CD4-positive, alpha-beta memory T cell (primary cell): ENCODE data around the gene TMEM18. TPM values are rescaled to one million over a fixed set of nuclear protein-coding genes. Genes with fewer than 3 reads are reported as not detected.

Experiments used
- CTCF ChIA-PET: fragments of 350-600 bp; sonication (Branson Sonifier 250); formaldehyde crosslinking; loops from one replicate; lab custom pipeline; 2021; ENCODE audit warnings: inconsistent platforms; ENCODE audit not compliant: partially characterized antibody; lab: Charles Lee
- POLR2A ChIA-PET: fragments of 350-600 bp; sonication (Branson Sonifier 250); formaldehyde crosslinking; loops from one replicate; lab custom pipeline; 2021; ENCODE audit not compliant: partially characterized antibody; lab: Charles Lee
- DNase-seq, 5 donors: peaks; one replicate each; pipeline versions ENCODE4 v3.0.0 to v3.0.0-alpha.2; 2020 to 2022; ENCODE audit warnings: mixed read lengths in 1 of 5
- H3K27ac ChIP-seq: one replicate; pipeline ENCODE4 v1.7.0; 2013; ENCODE audit warnings: low read depth, low read length
- H3K27me3 ChIP-seq: 2 replicates; pipeline ENCODE4 v1.7.0; 2013; ENCODE audit warnings: mild to moderate bottlenecking, low read length, moderate library complexity; ENCODE audit not compliant: insufficient read depth
- H3K36me3 ChIP-seq: 2 replicates; pipeline ENCODE4 v1.7.0; 2013; ENCODE audit warnings: mild to moderate bottlenecking, low read length, moderate library complexity; ENCODE audit not compliant: insufficient read depth
- H3K4me1 ChIP-seq: 2 replicates; pipeline ENCODE4 v1.7.0; 2013; ENCODE audit warnings: mild to moderate bottlenecking, low read length, moderate library complexity; ENCODE audit not compliant: insufficient read depth
- H3K4me3 ChIP-seq, 2 donors: one replicate each; pipeline ENCODE4 v1.7.0; 2013; ENCODE audit warnings: low read length in 2 of 2, mild to moderate bottlenecking in 1 of 2
- H3K9me3 ChIP-seq, 2 donors: one replicate each; pipeline ENCODE4 v1.7.0; 2013; ENCODE audit warnings: low read length in 2 of 2, control low read depth in 1 of 2; ENCODE audit not compliant: control insufficient read depth in 1 of 2
- H3K27ac Mint-ChIP-seq, 7 donors: one replicate each; pipeline ENCODE4 v1.8.0; 2020 to 2021; ENCODE audit warnings: mixed read lengths in 7 of 7, mild to moderate bottlenecking in 6 of 7, inconsistent platforms in 3 of 7, moderate library complexity in 3 of 7
- H3K27me3 Mint-ChIP-seq, 2 donors: one replicate each; pipeline ENCODE4 v1.8.0; 2020 to 2021; ENCODE audit warnings: mixed read lengths in 2 of 2
- H3K36me3 Mint-ChIP-seq, 2 donors: one replicate each; pipeline ENCODE4 v1.8.0; 2020 to 2021; ENCODE audit warnings: mixed read lengths in 2 of 2, inconsistent platforms in 1 of 2, mild to moderate bottlenecking in 1 of 2
- H3K4me1 Mint-ChIP-seq, 4 donors: one replicate each; pipeline ENCODE4 v1.8.0; 2020 to 2021; ENCODE audit warnings: mixed read lengths in 4 of 4, mild to moderate bottlenecking in 1 of 4
- H3K4me3 Mint-ChIP-seq, 8 donors: one replicate each; pipeline ENCODE4 v1.8.0; 2020 to 2021; ENCODE audit warnings: mixed read lengths in 8 of 8, mild to moderate bottlenecking in 7 of 8, moderate library complexity in 6 of 8, inconsistent platforms in 3 of 8
- H3K9me3 Mint-ChIP-seq, 8 donors: one replicate each; pipeline ENCODE4 v1.8.0; 2020 to 2021; ENCODE audit warnings: mixed read lengths in 8 of 8, mild to moderate bottlenecking in 5 of 8, inconsistent platforms in 3 of 8, moderate library complexity in 1 of 8
- intact Hi-C: fragments of 100-400 bp; cut with micrococcal nuclease; formaldehyde crosslinking; loops from one replicate; pipeline ENCODE4 v1.15.1; 2023
- polyA plus RNA-seq, 2 donors: library from polyadenylated mRNA; unstranded; fragments of 300-500 nt; fragmentation: Illumina TruSeq; gene quantifications; one replicate each; pipeline ENCODE4 v1.2.3, GENCODE V29; 2021
- total RNA-seq, 2 experiments: library from RNA; stranded (reverse); gene quantifications; one replicate each; pipeline ENCODE4 v1.2.3, GENCODE V29; 2021

The TMEM18 gene
- total and polyA plus RNA-seq, 4 experiments from 2014 or later: 20.0 to 28.1 (median 24.8) TPM

DNA sequence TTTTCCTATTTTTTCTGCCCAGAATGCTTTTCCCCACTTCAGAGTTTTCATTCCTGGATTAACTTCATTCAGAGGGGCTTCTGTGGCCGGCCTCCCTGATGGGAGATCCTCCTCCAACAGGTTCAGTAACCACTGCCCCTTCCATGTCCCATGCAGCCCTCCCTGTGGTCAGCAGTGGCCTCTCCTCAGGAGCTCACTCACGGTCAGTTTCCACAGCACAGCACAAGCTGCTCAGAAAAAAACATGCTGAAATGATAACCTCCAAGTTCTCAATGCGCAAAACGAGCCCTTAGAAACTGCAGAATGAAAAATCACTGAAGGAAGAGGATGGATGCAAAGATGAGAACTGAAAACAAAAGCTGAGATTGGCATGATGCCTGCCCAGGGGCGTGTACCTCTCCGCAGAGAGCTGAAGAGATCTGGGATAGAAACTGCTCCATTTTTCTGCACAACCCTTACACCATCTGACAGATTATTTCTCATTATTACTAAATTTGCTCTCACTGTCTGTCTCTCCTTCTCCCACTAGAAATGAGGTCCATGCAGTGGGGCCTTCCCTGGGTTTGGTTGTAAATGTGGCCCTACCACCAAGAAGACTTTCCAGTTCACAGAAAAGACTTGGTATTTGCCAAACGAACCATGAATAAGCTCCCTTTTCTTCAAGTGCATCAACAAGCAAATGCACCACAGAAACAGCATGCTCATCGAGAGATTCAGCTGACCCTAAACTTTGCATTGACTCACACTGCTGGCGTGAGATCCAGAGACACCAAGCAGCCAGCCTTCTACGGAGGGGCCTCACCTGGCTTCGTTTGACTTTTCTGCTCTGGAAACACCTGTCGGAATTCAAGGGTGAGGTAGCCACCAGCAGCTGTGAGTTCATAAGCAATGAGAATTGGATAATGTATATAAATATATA lies 51.5 kb downstream of the TMEM18 start:
- Mint-ChIP-seq H3K27me3 (peaks cover 2 to 9% of the 10 kb centered on the region in 2 donors), H3K4me3 (no peak overlapping the region), H3K27ac (no peak overlapping the region), H3K4me1 (no peaks in the 10 kb centered on the region), H3K36me3 (no peaks in the 10 kb centered on the region), H3K9me3 (no peaks in the 10 kb centered on the region)
- CTCF ChIA-PET: interaction anchor here (1.4 kb wide), 1 partner anchor 11 kb away, joined by 3 read pairs; no protein-coding TSS in a partner anchor
- no peaks in the 10 kb centered on the region for H3K4me1 ChIP-seq
- H3K9me3 ChIP-seq: no peaks in the 10 kb centered on the region
- POLR2A ChIA-PET: no interaction called here
- intact Hi-C loops: no loop called here
- no peaks in the 10 kb centered on the region for H3K27me3 ChIP-seq
- H3K36me3 ChIP-seq: no peaks in the 10 kb centered on the region
- no peak overlapping the region for H3K4me3 ChIP-seq
- DNase-seq: no peak
- no peak overlapping the region for H3K27ac ChIP-seq

GRCh38 chr2:624551-625347 lies 52.5 kb downstream of the TMEM18 start:
- ChIA-PET POLR2A (no interaction called here), CTCF (interaction anchor here (1.1 to 1.4 kb wide), 2 partner anchors 12 to 13 kb away, joined by 3 read pairs; no protein-coding TSS in a partner anchor)
- DNase-seq: no peak
- no peak overlapping the region for H3K4me3 Mint-ChIP-seq
- H3K27ac Mint-ChIP-seq: no peak overlapping the region
- Histone ChIP-seq H3K36me3 (no peaks in the 10 kb centered on the region), H3K27ac (no peak overlapping the region), H3K4me3 (no peak overlapping the region), H3K4me1 (no peaks in the 10 kb centered on the region), H3K9me3 (no peaks in the 10 kb centered on the region), H3K27me3 (no peaks in the 10 kb centered on the region)
- peaks cover 2 to 8% of the 10 kb centered on the region in 2 donors for H3K27me3 Mint-ChIP-seq
- H3K9me3 Mint-ChIP-seq: no peaks in the 10 kb centered on the region
- no peaks in the 10 kb centered on the region for H3K4me1 Mint-ChIP-seq
- intact Hi-C loops: no loop called here
- H3K36me3 Mint-ChIP-seq: no peaks in the 10 kb centered on the region

DNA sequence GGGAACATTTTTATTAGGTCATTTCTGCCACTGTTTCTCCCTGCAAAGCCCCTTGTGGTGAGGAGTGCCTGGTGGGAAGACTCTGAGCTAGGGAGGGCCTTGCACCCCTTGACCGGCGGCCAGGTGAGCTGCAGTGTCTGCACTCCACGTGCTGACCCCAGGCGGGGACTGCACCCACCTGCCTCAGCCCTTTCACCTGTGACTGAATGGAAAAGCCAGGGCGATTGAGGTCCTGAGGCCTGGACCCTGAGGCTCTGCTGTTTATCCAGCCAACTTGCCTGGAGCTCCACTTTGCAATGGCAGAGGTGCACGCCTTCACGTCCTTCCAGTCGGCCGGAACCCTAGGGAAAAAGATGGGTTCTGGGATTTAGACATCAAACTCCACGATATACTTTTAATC lies 53.1 kb downstream of the TMEM18 start:
- Histone ChIP-seq H3K4me3 (no peak overlapping the region), H3K36me3 (no peaks in the 10 kb centered on the region), H3K27me3 (no peaks in the 10 kb centered on the region), H3K9me3 (no peaks in the 10 kb centered on the region), H3K4me1 (no peaks in the 10 kb centered on the region), H3K27ac (no peak overlapping the region)
- intact Hi-C loops: no loop called here
- CTCF ChIA-PET: interaction anchor here (1.1 kb wide), 1 partner anchor 14 kb away, joined by 3 read pairs; no protein-coding TSS in a partner anchor
- no peak for DNase-seq
- H3K36me3 Mint-ChIP-seq: no peaks in the 10 kb centered on the region
- H3K4me3 Mint-ChIP-seq: no peak overlapping the region
- H3K27ac Mint-ChIP-seq: no peak overlapping the region
- POLR2A ChIA-PET: no interaction called here
- H3K27me3 Mint-ChIP-seq: peaks cover 2 to 6% of the 10 kb centered on the region in 2 donors
- no peaks in the 10 kb centered on the region for H3K4me1 Mint-ChIP-seq
- no peaks in the 10 kb centered on the region for H3K9me3 Mint-ChIP-seq

DNA sequence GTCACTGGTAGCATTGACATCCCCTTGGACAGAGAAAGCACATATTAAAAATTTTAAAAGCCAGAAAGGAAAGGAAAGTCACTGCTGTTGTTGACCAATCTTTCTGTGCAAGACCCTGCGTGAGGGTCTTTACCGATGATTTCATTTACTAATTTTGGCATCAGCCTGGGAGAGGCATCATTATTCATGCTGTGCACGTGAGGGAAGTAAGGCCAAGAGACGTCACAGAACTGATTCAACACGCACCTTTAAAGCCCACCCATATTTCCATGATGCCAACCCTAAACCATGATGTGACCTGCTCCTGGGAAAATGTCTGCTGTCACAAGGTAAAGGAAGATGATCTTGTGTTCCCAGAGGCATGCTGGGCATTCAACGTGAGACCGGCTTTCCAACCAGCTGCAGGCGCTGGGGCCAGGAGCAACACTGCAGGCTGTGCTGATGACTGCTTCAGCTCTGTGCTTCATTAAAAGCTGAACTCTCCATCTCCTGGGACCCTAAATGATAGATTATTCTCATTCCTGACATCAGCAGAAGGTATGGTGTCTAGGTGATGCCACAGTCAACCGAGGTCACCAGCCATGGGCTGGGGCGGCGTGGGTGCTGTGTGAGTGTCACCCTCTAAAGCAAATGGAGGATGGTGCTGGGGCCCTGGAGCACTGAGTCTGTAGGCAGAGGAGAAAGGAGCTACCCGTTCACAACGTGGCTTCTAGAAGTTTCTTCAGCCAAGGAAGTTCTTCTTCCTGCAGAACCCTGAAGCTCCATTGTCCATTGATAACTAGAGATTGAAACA lies 53.9 kb downstream of the TMEM18 start:
- peaks cover 2 to 4% of the 10 kb centered on the region in 2 donors for H3K27me3 Mint-ChIP-seq
- POLR2A ChIA-PET: no interaction called here
- H3K4me1 Mint-ChIP-seq: no peaks in the 10 kb centered on the region
- peaks cover 0 to 3% (median 0%) of the 10 kb centered on the region in 8 donors for H3K9me3 Mint-ChIP-seq
- no peaks in the 10 kb centered on the region for H3K36me3 Mint-ChIP-seq
- CTCF ChIA-PET: interaction anchor here (1.1 kb wide), 1 partner anchor 15 kb away, joined by 3 read pairs; no protein-coding TSS in a partner anchor
- Histone ChIP-seq H3K9me3 (no peaks in the 10 kb centered on the region), H3K27me3 (no peaks in the 10 kb centered on the region), H3K27ac (no peak overlapping the region), H3K4me3 (no peak overlapping the region), H3K36me3 (no peaks in the 10 kb centered on the region), H3K4me1 (no peaks in the 10 kb centered on the region)
- no peak overlapping the region for H3K27ac Mint-ChIP-seq
- DNase-seq: no peak
- intact Hi-C loops: no loop called here
- H3K4me3 Mint-ChIP-seq: no peak overlapping the region

- CTCF ChIA-PET: no interaction called here
Observed at GRCh38 chr2:622357-622756, 54.8 kb downstream of the TMEM18 start.

GRCh38 chr2:621303-622099 lies 55.7 kb downstream of the TMEM18 start:
- CTCF ChIA-PET: no interaction called here
- peaks cover 0 to 14% (median 6%) of the 10 kb centered on the region in 8 donors for H3K9me3 Mint-ChIP-seq
- H3K27ac ChIP-seq: no peak overlapping the region
- intact Hi-C loops: no loop called here
- POLR2A ChIA-PET: no interaction called here
- DNase-seq: no peak
- H3K4me3 Mint-ChIP-seq: no peak overlapping the region
- peaks cover 2% of the 10 kb centered on the region in 2 donors for H3K27me3 Mint-ChIP-seq
- no peaks in the 10 kb centered on the region for H3K36me3 ChIP-seq
- H3K9me3 ChIP-seq: no peaks in the 10 kb centered on the region
- no peaks in the 10 kb centered on the region for H3K36me3 Mint-ChIP-seq
- no peaks in the 10 kb centered on the region for H3K4me1 ChIP-seq
- H3K4me1 Mint-ChIP-seq: no peaks in the 10 kb centered on the region
- H3K27ac Mint-ChIP-seq: no peak overlapping the region
- no peak overlapping the region for H3K4me3 ChIP-seq
- no peaks in the 10 kb centered on the region for H3K27me3 ChIP-seq

More at GRCh38 chr2:622357-622756, 54.8 kb downstream of the TMEM18 start:
- intact Hi-C loops: no loop called here
- DNase-seq: no peak
- no peaks in the 10 kb centered on the region for H3K9me3 ChIP-seq
- no peaks in the 10 kb centered on the region for H3K4me1 ChIP-seq
- Mint-ChIP-seq H3K27me3 (peaks cover 0 to 4% of the 10 kb centered on the region in 2 donors), H3K4me1 (no peaks in the 10 kb centered on the region), H3K9me3 (peaks cover 0 to 13% (median 5%) of the 10 kb centered on the region in 8 donors), H3K36me3 (no peaks in the 10 kb centered on the region), H3K27ac (no peak overlapping the region), H3K4me3 (no peak overlapping the region)
- POLR2A ChIA-PET: no interaction called here
- no peaks in the 10 kb centered on the region for H3K36me3 ChIP-seq
- H3K27ac ChIP-seq: no peak overlapping the region
- H3K27me3 ChIP-seq: no peaks in the 10 kb centered on the region
- H3K4me3 ChIP-seq: no peak overlapping the region
